Left renal pelvis (tissue), 4 donors: ENCODE measurements around the gene BARHL2. TPM values are rescaled to one million over a fixed set of nuclear protein-coding genes. Genes with fewer than 3 reads are reported as not detected.

ENCODE experiments used
- DNase-seq, 4 donors: peaks; one replicate each; pipeline ENCODE4 v3.0.0-alpha.2; 2013; ENCODE audit warnings: low read depth in 4 of 4, low spot score in 3 of 4
- polyA plus RNA-seq, 4 donors: library from polyadenylated mRNA; unstranded; fragments of 120-200 nt; gene quantifications; one replicate each; pipeline ENCODE4 v1.2.1, GENCODE V29; 2013; ENCODE audit not compliant: insufficient read length in 4 of 4

The BARHL2 gene
- polyA plus RNA-seq, 4 donors, result not detected

GRCh38 chr1:90725657-90726424 is 8.7 kb upstream of the BARHL2 start:
- no peak for DNase-seq

- DNase-seq, result no peak
Observed at GRCh38 chr1:90724926-90725656, 8.0 kb upstream of the BARHL2 start.

- DNase-seq, result no peak
Observed at GRCh38 chr1:90724361-90724760, 7.3 kb upstream of the BARHL2 start.

- no peak for DNase-seq
Observed at GRCh38 chr1:90723590-90724108, 6.5 kb upstream of the BARHL2 start.

- no peak for DNase-seq
Observed at GRCh38 chr1:90722874-90723589, 5.9 kb upstream of the BARHL2 start.

GRCh38 chr1:90721210-90722194 is 4.4 kb upstream of the BARHL2 start:
- no peak for DNase-seq

- DNase-seq, result no peak
Observed at GRCh38 chr1:90720145-90720636, 3.1 kb upstream of the BARHL2 start.

- no peak for DNase-seq
Observed at GRCh38 chr1:90719330-90720144, 2.4 kb upstream of the BARHL2 start.

GRCh38 chr1:90718411-90719329 is 1.6 kb upstream of the BARHL2 start:
- DNase-seq, result no peak

- DNase-seq, result no peak
Observed at GRCh38 chr1:90717665-90718410, 736 bp upstream of the BARHL2 start.

- DNase-seq, result no peak
Observed at GRCh38 chr1:90717356-90717664, 208 bp upstream of the BARHL2 start.

- no peak for DNase-seq
Observed at GRCh38 chr1:90716243-90716551, 905 bp downstream of the BARHL2 start.

- DNase-seq, result no peak
Observed at GRCh38 chr1:90715309-90715708, 1.8 kb downstream of the BARHL2 start.

GRCh38 chr1:90714521-90714951 is 2.6 kb downstream of the BARHL2 start:
- DNase-seq, result no peak

- no peak for DNase-seq
Observed at GRCh38 chr1:90713741-90714509, 3.2 kb downstream of the BARHL2 start.

- DNase-seq, result no peak
Observed at GRCh38 chr1:90712915-90713730, 4.0 kb downstream of the BARHL2 start.
